ENCODE results near the gene NEAT1. TPM values are rescaled to one million over a fixed set of nuclear protein-coding genes. Genes with fewer than 3 reads are reported as not detected.
A peak's percentile ranks its signal among the peaks of the same experiment; 100 is the strongest.

The NEAT1 gene
- total and polyA plus RNA-seq, 9 of the 15 experiments (the other 6 are each of a cell fraction or from before 2014, with no cell fraction given), result 20.1 to 389 (median 62.8) TPM

- TF ChIP-seq, protein P1, sequence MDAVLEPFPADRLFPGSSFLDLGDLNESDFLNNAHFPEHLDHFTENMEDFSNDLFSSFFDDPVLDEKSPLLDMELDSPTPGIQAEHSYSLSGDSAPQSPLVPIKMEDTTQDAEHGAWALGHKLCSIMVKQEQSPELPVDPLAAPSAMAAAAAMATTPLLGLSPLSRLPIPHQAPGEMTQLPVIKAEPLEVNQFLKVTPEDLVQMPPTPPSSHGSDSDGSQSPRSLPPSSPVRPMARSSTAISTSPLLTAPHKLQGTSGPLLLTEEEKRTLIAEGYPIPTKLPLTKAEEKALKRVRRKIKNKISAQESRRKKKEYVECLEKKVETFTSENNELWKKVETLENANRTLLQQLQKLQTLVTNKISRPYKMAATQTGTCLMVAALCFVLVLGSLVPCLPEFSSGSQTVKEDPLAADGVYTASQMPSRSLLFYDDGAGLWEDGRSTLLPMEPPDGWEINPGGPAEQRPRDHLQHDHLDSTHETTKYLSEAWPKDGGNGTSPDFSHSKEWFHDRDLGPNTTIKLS (IDR thresholded peaks at IDR 0.05; ENCODE audit: borderline replicate concordance, low read depth), result no peak
- TF ChIP-seq, protein P2, sequence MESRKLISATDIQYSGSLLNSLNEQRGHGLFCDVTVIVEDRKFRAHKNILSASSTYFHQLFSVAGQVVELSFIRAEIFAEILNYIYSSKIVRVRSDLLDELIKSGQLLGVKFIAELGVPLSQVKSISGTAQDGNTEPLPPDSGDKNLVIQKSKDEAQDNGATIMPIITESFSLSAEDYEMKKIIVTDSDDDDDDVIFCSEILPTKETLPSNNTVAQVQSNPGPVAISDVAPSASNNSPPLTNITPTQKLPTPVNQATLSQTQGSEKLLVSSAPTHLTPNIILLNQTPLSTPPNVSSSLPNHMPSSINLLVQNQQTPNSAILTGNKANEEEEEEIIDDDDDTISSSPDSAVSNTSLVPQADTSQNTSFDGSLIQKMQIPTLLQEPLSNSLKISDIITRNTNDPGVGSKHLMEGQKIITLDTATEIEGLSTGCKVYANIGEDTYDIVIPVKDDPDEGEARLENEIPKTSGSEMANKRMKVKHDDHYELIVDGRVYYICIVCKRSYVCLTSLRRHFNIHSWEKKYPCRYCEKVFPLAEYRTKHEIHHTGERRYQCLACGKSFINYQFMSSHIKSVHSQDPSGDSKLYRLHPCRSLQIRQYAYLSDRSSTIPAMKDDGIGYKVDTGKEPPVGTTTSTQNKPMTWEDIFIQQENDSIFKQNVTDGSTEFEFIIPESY (CRISPR knock-in tag; IDR thresholded peaks at IDR 0.05), result no peak
- TF ChIP-seq RBBP5 (IDR thresholded peaks at IDR 0.05; ENCODE audit: borderline replicate concordance, insufficient read depth, low read length, poor library complexity, severe bottlenecking) (no peak), TEAD2 (tag; IDR thresholded peaks at IDR 0.05) (no peak), HCFC1 (IDR thresholded peaks at IDR 0.05; ENCODE audit: low read depth, low read length) (no peak), CHCHD3 (CRISPR knock-in tag; IDR thresholded peaks at IDR 0.05) (0 out of 2 replicates have a peak, but pooled peaks have one; percentile 64), JUND (IDR thresholded peaks at IDR 0.05; ENCODE audit: borderline replicate concordance, low read depth, low read length) (no peak), JUND (tag; IDR thresholded peaks at IDR 0.05; ENCODE audit: borderline replicate concordance, low read depth, low read length) (no peak), ZNF695 (CRISPR knock-in tag; IDR thresholded peaks at IDR 0.05) (no peak), TAF9B (IDR thresholded peaks at IDR 0.05; ENCODE audit: partially characterized antibody) (no peak), PRPF4 (IDR thresholded peaks at IDR 0.05; ENCODE audit: insufficient read depth, low read depth, low read length, poor library complexity, severe bottlenecking) (no peak), ZNF23 (CRISPR knock-in tag; IDR thresholded peaks at IDR 0.05) (no peak), IRF2 (CRISPR knock-in tag; IDR thresholded peaks at IDR 0.05) (no peak), HDAC1 (IDR thresholded peaks at IDR 0.05) (peak in 1 of 2 experiments; percentile 79; a peak in 1 of 4 replicates)
- TF ChIP-seq, protein P3, sequence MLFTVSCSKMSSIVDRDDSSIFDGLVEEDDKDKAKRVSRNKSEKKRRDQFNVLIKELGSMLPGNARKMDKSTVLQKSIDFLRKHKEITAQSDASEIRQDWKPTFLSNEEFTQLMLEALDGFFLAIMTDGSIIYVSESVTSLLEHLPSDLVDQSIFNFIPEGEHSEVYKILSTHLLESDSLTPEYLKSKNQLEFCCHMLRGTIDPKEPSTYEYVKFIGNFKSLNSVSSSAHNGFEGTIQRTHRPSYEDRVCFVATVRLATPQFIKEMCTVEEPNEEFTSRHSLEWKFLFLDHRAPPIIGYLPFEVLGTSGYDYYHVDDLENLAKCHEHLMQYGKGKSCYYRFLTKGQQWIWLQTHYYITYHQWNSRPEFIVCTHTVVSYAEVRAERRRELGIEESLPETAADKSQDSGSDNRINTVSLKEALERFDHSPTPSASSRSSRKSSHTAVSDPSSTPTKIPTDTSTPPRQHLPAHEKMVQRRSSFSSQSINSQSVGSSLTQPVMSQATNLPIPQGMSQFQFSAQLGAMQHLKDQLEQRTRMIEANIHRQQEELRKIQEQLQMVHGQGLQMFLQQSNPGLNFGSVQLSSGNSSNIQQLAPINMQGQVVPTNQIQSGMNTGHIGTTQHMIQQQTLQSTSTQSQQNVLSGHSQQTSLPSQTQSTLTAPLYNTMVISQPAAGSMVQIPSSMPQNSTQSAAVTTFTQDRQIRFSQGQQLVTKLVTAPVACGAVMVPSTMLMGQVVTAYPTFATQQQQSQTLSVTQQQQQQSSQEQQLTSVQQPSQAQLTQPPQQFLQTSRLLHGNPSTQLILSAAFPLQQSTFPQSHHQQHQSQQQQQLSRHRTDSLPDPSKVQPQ (CRISPR knock-in tag; IDR thresholded peaks at IDR 0.05; ENCODE audit: borderline replicate concordance), result no peak
- TF ChIP-seq, protein P4, sequence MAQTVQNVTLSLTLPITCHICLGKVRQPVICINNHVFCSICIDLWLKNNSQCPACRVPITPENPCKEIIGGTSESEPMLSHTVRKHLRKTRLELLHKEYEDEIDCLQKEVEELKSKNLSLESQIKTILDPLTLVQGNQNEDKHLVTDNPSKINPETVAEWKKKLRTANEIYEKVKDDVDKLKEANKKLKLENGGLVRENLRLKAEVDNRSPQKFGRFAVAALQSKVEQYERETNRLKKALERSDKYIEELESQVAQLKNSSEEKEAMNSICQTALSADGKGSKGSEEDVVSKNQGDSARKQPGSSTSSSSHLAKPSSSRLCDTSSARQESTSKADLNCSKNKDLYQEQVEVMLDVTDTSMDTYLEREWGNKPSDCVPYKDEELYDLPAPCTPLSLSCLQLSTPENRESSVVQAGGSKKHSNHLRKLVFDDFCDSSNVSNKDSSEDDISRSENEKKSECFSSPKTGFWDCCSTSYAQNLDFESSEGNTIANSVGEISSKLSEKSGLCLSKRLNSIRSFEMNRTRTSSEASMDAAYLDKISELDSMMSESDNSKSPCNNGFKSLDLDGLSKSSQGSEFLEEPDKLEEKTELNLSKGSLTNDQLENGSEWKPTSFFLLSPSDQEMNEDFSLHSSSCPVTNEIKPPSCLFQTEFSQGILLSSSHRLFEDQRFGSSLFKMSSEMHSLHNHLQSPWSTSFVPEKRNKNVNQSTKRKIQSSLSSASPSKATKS (CRISPR knock-in tag; IDR thresholded peaks at IDR 0.05), result 0 out of 2 replicates have a peak, but pooled peaks have one; percentile 50
Observed at GRCh38 chr11:65429068-65429681, 6.6 kb downstream of the NEAT1 start (continued).

Measured in K562 (cell line).